Smooth muscle cell (in vitro differentiated cells): Measurements from ENCODE around the gene AKAP6. TPM values are rescaled to one million over a fixed set of nuclear protein-coding genes. Genes with fewer than 3 reads are reported as not detected.
A peak's percentile ranks its signal among the peaks of the same experiment; 100 is the strongest.

ENCODE experiments used
- DNase-seq: peaks from one replicate; lab custom pipeline; 2025; ENCODE audit not compliant: unreplicated experiment; lab: John Stamatoyannopoulos, UW
- H2AFZ ChIP-seq: fragments of 200-600 bp; sonication (generic); 2 replicates; pipeline ENCODE4 v1.6.0; 2016; ENCODE audit warnings: antibody characterized with exemption, low read depth, mild to moderate bottlenecking
- H3F3A ChIP-seq: fragments of 200-600 bp; sonication (generic); 2 replicates; pipeline ENCODE4 v1.6.0; 2017; ENCODE audit warnings: antibody characterized with exemption, low read depth
- H3K27ac ChIP-seq: fragments of 200-600 bp; sonication (generic); 2 replicates; pipeline ENCODE4 v1.5.1; 2016; ENCODE audit warnings: low read depth, mild to moderate bottlenecking
- H3K27me3 ChIP-seq: fragments of 200-600 bp; sonication (generic); 2 replicates; pipeline ENCODE4 v1.6.1; 2016; ENCODE audit warnings: low read depth, mild to moderate bottlenecking
- H3K36me3 ChIP-seq: fragments of 200-600 bp; sonication (generic); 2 replicates; pipeline ENCODE4 v1.5.1; 2016; ENCODE audit warnings: low read depth
- H3K4me1 ChIP-seq: fragments of 200-600 bp; sonication (generic); 2 replicates; pipeline ENCODE4 v1.5.1; 2016; ENCODE audit warnings: low read depth
- H3K4me2 ChIP-seq: fragments of 200-600 bp; sonication (generic); 2 replicates; pipeline ENCODE4 v1.6.0; 2016; ENCODE audit warnings: mild to moderate bottlenecking
- H3K4me3 ChIP-seq: fragments of 200-600 bp; sonication (generic); 2 replicates; pipeline ENCODE4 v1.5.1; 2016; ENCODE audit warnings: mild to moderate bottlenecking
- H3K79me2 ChIP-seq: fragments of 200-600 bp; sonication (generic); 2 replicates; pipeline ENCODE4 v1.6.0; 2016; ENCODE audit warnings: low read depth, mild to moderate bottlenecking
- H3K9ac ChIP-seq: fragments of 200-600 bp; sonication (generic); 2 replicates; pipeline ENCODE4 v1.6.0; 2016; ENCODE audit warnings: low read depth
- H3K9me3 ChIP-seq: fragments of 200-600 bp; sonication (generic); replicated peaks from 2 replicates; pipeline ENCODE4 v1.5.1; 2016; ENCODE audit warnings: low read depth
- H4K20me1 ChIP-seq: fragments of 200-600 bp; sonication (generic); 2 replicates; pipeline ENCODE4 v1.6.0; 2016; ENCODE audit warnings: low read depth
- WGBS: methylation state at CpG from one replicate; pipeline ENCODE4 v1.1.7; 2016; ENCODE audit warnings: low lambda C conversion rate; 5-methylcytosine and 5-hydroxymethylcytosine counted together
- polyA plus RNA-seq: library from polyadenylated mRNA; unstranded; fragments of >200 nt; fragmentation: Nextera tagmentation; extraction: Ambion mirVana; gene quantifications from 2 replicates; pipeline ENCODE4 v1.2.1, GENCODE V29; 2016
- total RNA-seq: library from RNA; depleted of rRNA; stranded (reverse); fragments of >200 nt; gene quantifications from 2 replicates; pipeline ENCODE4 v1.2.3, GENCODE V29; 2014
- TF ChIP-seq, protein P1 (sequence below): fragments of 200-600 bp; sonication (generic); IDR thresholded peaks from 2 replicates; pipeline ENCODE4 v1.5.1; 2017; ENCODE audit warnings: borderline replicate concordance, mild to moderate bottlenecking, antibody characterized with exemption; ENCODE audit not compliant: insufficient read depth, poor library complexity, severe bottlenecking

AKAP6 gene
- total and polyA plus RNA-seq, 2 experiments from 2014 or later: 1.3 to 6.4 TPM

DNA sequence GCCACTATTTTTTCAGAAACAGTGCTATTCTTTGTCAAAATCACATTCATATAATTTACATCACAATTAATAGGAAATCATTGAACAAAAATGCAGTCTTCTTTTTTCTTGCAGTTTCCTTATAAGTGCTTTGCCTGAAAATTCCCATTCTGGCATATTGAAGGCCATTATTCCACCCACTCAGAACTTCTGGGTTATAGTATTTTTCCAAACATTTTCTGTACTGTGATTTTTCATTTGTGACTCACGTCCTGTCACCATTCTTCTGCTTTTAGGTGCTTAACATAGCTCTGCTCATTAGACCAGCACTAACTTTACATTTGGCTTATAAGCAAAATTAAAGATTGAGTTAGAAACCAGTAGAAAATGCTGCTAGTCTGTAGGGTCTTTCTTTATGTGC lies 368.6 kb downstream of the AKAP6 start:
- Histone ChIP-seq H3K4me3 (no peak overlapping the region), H3K27me3 (no peaks in the 10 kb centered on the region), H3K36me3 (no peaks in the 10 kb centered on the region), H3K27ac (peak overlapping the region; percentile 80), H3K9ac (no peak overlapping the region), H3K4me1 (peaks cover 26% of the 10 kb centered on the region), H4K20me1 (no peaks in the 10 kb centered on the region), H3K9me3 (no peaks in the 10 kb centered on the region), H3K4me2 (peak overlapping the region; percentile 51), H3F3A (no peaks in the 10 kb centered on the region), H2AFZ (no peak overlapping the region), H3K79me2 (no peaks in the 10 kb centered on the region)
- 26% methylated on average over 1 of the region's 1 CpG for WGBS
- TF ChIP-seq, protein P1, sequence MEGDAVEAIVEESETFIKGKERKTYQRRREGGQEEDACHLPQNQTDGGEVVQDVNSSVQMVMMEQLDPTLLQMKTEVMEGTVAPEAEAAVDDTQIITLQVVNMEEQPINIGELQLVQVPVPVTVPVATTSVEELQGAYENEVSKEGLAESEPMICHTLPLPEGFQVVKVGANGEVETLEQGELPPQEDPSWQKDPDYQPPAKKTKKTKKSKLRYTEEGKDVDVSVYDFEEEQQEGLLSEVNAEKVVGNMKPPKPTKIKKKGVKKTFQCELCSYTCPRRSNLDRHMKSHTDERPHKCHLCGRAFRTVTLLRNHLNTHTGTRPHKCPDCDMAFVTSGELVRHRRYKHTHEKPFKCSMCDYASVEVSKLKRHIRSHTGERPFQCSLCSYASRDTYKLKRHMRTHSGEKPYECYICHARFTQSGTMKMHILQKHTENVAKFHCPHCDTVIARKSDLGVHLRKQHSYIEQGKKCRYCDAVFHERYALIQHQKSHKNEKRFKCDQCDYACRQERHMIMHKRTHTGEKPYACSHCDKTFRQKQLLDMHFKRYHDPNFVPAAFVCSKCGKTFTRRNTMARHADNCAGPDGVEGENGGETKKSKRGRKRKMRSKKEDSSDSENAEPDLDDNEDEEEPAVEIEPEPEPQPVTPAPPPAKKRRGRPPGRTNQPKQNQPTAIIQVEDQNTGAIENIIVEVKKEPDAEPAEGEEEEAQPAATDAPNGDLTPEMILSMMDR: no peak
- no peak for DNase-seq

DNA sequence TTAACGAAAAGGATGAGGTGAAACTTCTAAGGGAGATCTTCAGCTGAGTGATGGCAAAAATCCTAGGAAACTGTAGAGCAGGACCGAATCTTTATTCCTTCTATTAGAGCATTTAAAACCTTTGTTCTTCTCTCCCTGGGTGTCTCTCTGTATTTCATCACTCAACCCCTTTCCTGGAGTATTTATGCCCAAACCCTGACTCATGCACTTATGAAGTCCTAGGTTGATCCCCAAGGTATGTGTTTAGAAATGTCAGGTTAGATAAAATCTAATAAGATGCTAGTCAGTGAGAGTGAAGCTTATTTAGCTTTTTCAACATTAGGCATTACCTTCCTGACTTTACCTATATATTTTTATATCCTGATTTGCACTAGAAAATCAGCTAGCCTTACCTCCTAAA lies 369.7 kb downstream of the AKAP6 start:
- Histone ChIP-seq H3K79me2 (no peaks in the 10 kb centered on the region), H3K36me3 (no peaks in the 10 kb centered on the region), H3F3A (no peaks in the 10 kb centered on the region), H3K27me3 (no peaks in the 10 kb centered on the region), H3K9ac (peak overlapping the region; percentile 19), H3K9me3 (no peaks in the 10 kb centered on the region), H2AFZ (peak overlapping the region; percentile 42), H3K27ac (peak overlapping the region; percentile 80), H4K20me1 (no peaks in the 10 kb centered on the region), H3K4me2 (peak overlapping the region; percentile 53), H3K4me1 (peaks cover 35% of the 10 kb centered on the region), H3K4me3 (no peak overlapping the region)
- no peak for DNase-seq
- TF ChIP-seq, protein P1: no peak
- WGBS: 71% methylated on average over 2 of the region's 2 CpGs

DNA sequence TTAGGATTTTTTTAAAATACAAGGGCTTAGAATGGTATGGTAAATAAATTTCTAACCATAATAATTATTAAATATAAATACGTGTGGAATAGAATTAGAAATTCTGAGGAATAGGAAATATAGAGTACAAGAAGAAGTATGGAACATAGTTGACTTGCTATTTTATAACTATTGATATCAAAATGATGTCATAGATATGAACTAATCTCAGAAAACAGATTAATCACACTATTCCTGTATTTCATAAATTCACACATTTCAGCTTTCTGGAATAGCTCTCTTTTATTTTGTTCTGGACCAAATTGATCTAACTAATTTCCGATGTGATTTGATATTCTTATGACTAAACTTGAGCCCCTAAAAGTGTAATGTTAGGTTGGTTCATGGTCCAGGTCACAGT lies 372.4 kb downstream of the AKAP6 start:
- Histone ChIP-seq H3K4me2 (peak overlapping the region; percentile 75), H3F3A (no peaks in the 10 kb centered on the region), H4K20me1 (no peaks in the 10 kb centered on the region), H3K4me3 (no peak overlapping the region), H3K36me3 (no peaks in the 10 kb centered on the region), H3K27me3 (no peaks in the 10 kb centered on the region), H3K9me3 (no peaks in the 10 kb centered on the region), H3K4me1 (peaks cover 35% of the 10 kb centered on the region), H3K27ac (peak overlapping the region; percentile 93), H3K9ac (peak overlapping the region; percentile 74), H3K79me2 (no peaks in the 10 kb centered on the region), H2AFZ (no peak overlapping the region)
- TF ChIP-seq, protein P1: no peak
- no peak for DNase-seq
- WGBS: 94% methylated on average over 2 of the region's 2 CpGs

DNA sequence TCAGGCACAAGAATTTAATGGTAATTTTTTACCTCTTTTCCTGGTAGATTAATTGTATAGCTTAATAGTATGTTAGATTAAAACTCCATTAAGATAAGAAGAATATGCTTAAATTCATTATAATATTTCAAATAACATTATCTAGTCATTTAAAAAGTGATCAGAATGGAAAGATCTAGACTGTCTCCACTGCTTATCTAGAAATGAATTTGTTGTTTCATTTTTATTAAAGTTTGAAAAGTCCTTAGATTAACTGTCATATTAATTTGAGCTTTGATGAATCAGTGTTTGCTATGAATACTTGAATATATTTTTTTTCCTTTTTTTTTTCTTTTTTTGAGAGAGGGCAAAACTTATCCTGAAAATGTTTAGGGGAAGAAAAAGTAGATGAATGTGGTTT lies 373.0 kb downstream of the AKAP6 start:
- H3K9ac ChIP-seq: peak overlapping the region; percentile 74
- TF ChIP-seq, protein P1: no peak
- H3K27me3 ChIP-seq: no peaks in the 10 kb centered on the region
- no peaks in the 10 kb centered on the region for H3K36me3 ChIP-seq
- H3F3A ChIP-seq: no peaks in the 10 kb centered on the region
- no peaks in the 10 kb centered on the region for H3K79me2 ChIP-seq
- peaks cover 29% of the 10 kb centered on the region for H3K4me1 ChIP-seq
- H3K27ac ChIP-seq: peak overlapping the region; percentile 93
- no peak for DNase-seq
- H3K4me3 ChIP-seq: no peak overlapping the region
- no peaks in the 10 kb centered on the region for H3K9me3 ChIP-seq
- no peaks in the 10 kb centered on the region for H4K20me1 ChIP-seq
- peak overlapping the region; percentile 75 for H3K4me2 ChIP-seq
- H2AFZ ChIP-seq: peak overlapping the region; percentile 83
